GM21717 (cell line): Measurements from ENCODE around the gene PDE9A.

Experiments used
- ATAC-seq: cut with Tn5 transposase; IDR thresholded peaks from one replicate; pipeline ENCODE4 v1.9.1; 2021; ENCODE audit warnings: mild to moderate bottlenecking, moderate library complexity; ENCODE audit not compliant: unreplicated experiment

PDE9A gene

GRCh38 chr21:42641311-42642218, 11.9 kb upstream of the PDE9A start:
- ATAC-seq, result no peak

GRCh38 chr21:42642219-42642745, 11.1 kb upstream of the PDE9A start:
- ATAC-seq, result no peak

- no peak for ATAC-seq
These were observed 8.9 kb upstream of the PDE9A start for GRCh38 chr21:42644223-42645208.

GRCh38 chr21:42645211-42646075, 8.0 kb upstream of the PDE9A start:
- ATAC-seq, result no peak

GRCh38 chr21:42646076-42646825, 7.2 kb upstream of the PDE9A start:
- no peak for ATAC-seq

- ATAC-seq, result no peak
These were observed 6.6 kb upstream of the PDE9A start for GRCh38 chr21:42646836-42647235.

- ATAC-seq, result no peak
These were observed 4.8 kb upstream of the PDE9A start for GRCh38 chr21:42648606-42649005.

GRCh38 chr21:42649122-42650032, 4.0 kb upstream of the PDE9A start:
- no peak for ATAC-seq

- no peak for ATAC-seq
These were observed 3.4 kb upstream of the PDE9A start for GRCh38 chr21:42650033-42650370.

GRCh38 chr21:42650441-42651421, 2.7 kb upstream of the PDE9A start:
- no peak for ATAC-seq

- ATAC-seq, result no peak
These were observed 1.7 kb upstream of the PDE9A start for GRCh38 chr21:42651515-42652401.

GRCh38 chr21:42652527-42653230, 742 bp upstream of the PDE9A start:
- no peak for ATAC-seq

- ATAC-seq, result no peak
These were observed 925 bp downstream of the PDE9A start for GRCh38 chr21:42654179-42654912.

GRCh38 chr21:42654913-42655795, 1.7 kb downstream of the PDE9A start:
- no peak for ATAC-seq
